H9 (cell line): ENCODE results near the gene TGM5. TPM values are rescaled to one million over a fixed set of nuclear protein-coding genes. Genes with fewer than 3 reads are reported as not detected.

ENCODE experiments used
- DNase-seq: peaks from one replicate; pipeline ENCODE4 v3.0.0-alpha.2; 2017
- H2AFZ ChIP-seq: one replicate; pipeline ENCODE4 v1.6.1; 2013; ENCODE audit warnings: mild to moderate bottlenecking, low read length, control low read depth, moderate library complexity
- H2AK5ac ChIP-seq: 2 replicates; pipeline ENCODE4 v1.6.1; 2013; ENCODE audit warnings: low read length, control low read depth, mixed read lengths; ENCODE audit not compliant: insufficient read length
- H2BK120ac ChIP-seq: one replicate; pipeline ENCODE4 v1.6.1; 2013; ENCODE audit warnings: low read depth, mild to moderate bottlenecking, low read length, control low read depth, inconsistent platforms; ENCODE audit not compliant: poor library complexity, severe bottlenecking
- H2BK12ac ChIP-seq: 2 replicates; pipeline ENCODE4 v1.6.1; 2013; ENCODE audit warnings: low read length, control low read depth, mixed read lengths, low read depth; ENCODE audit not compliant: insufficient read length
- H2BK15ac ChIP-seq: 2 replicates; pipeline ENCODE4 v1.6.1; 2013; ENCODE audit warnings: low read depth, low read length, control low read depth
- H2BK20ac ChIP-seq: one replicate; pipeline ENCODE4 v1.6.1; 2013; ENCODE audit warnings: low read depth, mild to moderate bottlenecking, low read length, control low read depth, inconsistent platforms; ENCODE audit not compliant: poor library complexity, severe bottlenecking
- H2BK5ac ChIP-seq: 2 replicates; pipeline ENCODE4 v1.6.1; 2013; ENCODE audit warnings: low read length, control low read depth, mixed read lengths; ENCODE audit not compliant: insufficient read length
- H3K14ac ChIP-seq: 2 replicates; pipeline ENCODE4 v1.6.1; 2013; ENCODE audit warnings: low read length, control low read depth; ENCODE audit not compliant: insufficient read depth
- H3K18ac ChIP-seq: 2 replicates; pipeline ENCODE4 v1.6.1; 2013; ENCODE audit warnings: low read depth, mild to moderate bottlenecking, mixed read lengths, low read length, control low read depth; ENCODE audit not compliant: insufficient read length
- H3K23ac ChIP-seq: 2 replicates; pipeline ENCODE4 v1.6.1; 2013; ENCODE audit warnings: low read length, control low read depth, mixed read lengths, low read depth; ENCODE audit not compliant: insufficient read length
- H3K23me2 ChIP-seq: 2 replicates; pipeline ENCODE4 v1.6.1; 2013; ENCODE audit warnings: low read depth, mild to moderate bottlenecking, mixed read lengths, low read length, control low read depth; ENCODE audit not compliant: insufficient read length, poor library complexity, severe bottlenecking
- H3K27ac ChIP-seq: 2 replicates; pipeline ENCODE4 v1.5.1; 2013; ENCODE audit warnings: low read length, control low read depth, mixed read lengths, low read depth; ENCODE audit not compliant: insufficient read length
- H3K27me3 ChIP-seq: 2 replicates; pipeline ENCODE4 v1.6.1; 2013; ENCODE audit warnings: low read length, control low read depth, inconsistent platforms; ENCODE audit not compliant: insufficient read depth
- H3K4ac ChIP-seq: 2 replicates; pipeline ENCODE4 v1.6.1; 2013; ENCODE audit warnings: low read depth, mild to moderate bottlenecking, control low read depth, inconsistent platforms, low read length, moderate library complexity
- H3K4me1 ChIP-seq: 2 replicates; pipeline ENCODE4 v1.6.1; 2013; ENCODE audit warnings: low read length, control low read depth, inconsistent platforms; ENCODE audit not compliant: insufficient read depth
- H3K4me2 ChIP-seq: 2 replicates; pipeline ENCODE4 v1.6.1; 2013; ENCODE audit warnings: low read length, control low read depth, mixed read lengths; ENCODE audit not compliant: insufficient read length, insufficient read depth
- H3K56ac ChIP-seq: 2 replicates; pipeline ENCODE4 v1.6.1; 2013; ENCODE audit warnings: low read depth, mild to moderate bottlenecking, mixed read lengths, low read length, control low read depth; ENCODE audit not compliant: insufficient read length
- H3K79me1 ChIP-seq: 2 replicates; pipeline ENCODE4 v1.6.1; 2013; ENCODE audit warnings: low read depth, mild to moderate bottlenecking, moderate library complexity, low read length, control low read depth, inconsistent platforms; ENCODE audit not compliant: insufficient read depth, poor library complexity, severe bottlenecking
- H3K79me2 ChIP-seq: 2 replicates; pipeline ENCODE4 v1.6.1; 2013; ENCODE audit warnings: low read length, control low read depth, inconsistent platforms; ENCODE audit not compliant: insufficient read depth
- H3K9ac ChIP-seq: 2 replicates; pipeline ENCODE4 v1.6.1; 2013; ENCODE audit warnings: low read length, control low read depth, mixed read lengths; ENCODE audit not compliant: insufficient read length; ENCODE audit errors: extremely low read depth
- H3K9me3 ChIP-seq: one replicate; pipeline ENCODE4 v1.6.1; 2013; ENCODE audit warnings: low read depth, low read length, inconsistent platforms; ENCODE audit not compliant: control insufficient read depth
- H3T11ph ChIP-seq: one replicate; pipeline ENCODE4 v1.6.1; 2013; ENCODE audit warnings: mild to moderate bottlenecking, low read length, control low read depth, inconsistent platforms
- H4K20me1 ChIP-seq: one replicate; pipeline ENCODE4 v1.6.1; 2013; ENCODE audit not compliant: control insufficient read depth, insufficient read length, insufficient read depth
- H4K5ac ChIP-seq: 2 replicates; pipeline ENCODE4 v1.6.1; 2013; ENCODE audit warnings: low read depth, mild to moderate bottlenecking, mixed read lengths, low read length, control low read depth; ENCODE audit not compliant: insufficient read length
- H4K8ac ChIP-seq: replicated peaks from 2 replicates; pipeline ENCODE4 v1.6.1; 2013; ENCODE audit warnings: low read length, control low read depth, mixed read lengths, low read depth; ENCODE audit not compliant: insufficient read length
- H4K91ac ChIP-seq: 2 replicates; pipeline ENCODE4 v1.6.1; 2013; ENCODE audit warnings: low read depth, mild to moderate bottlenecking, moderate library complexity, mixed read lengths, low read length, control low read depth; ENCODE audit not compliant: insufficient read length
- H3K27ac Mint-ChIP-seq, 3 experiments: 2 replicates in 2 of 3; 3 replicates in 1 of 3; pipeline ENCODE4 v1.8.0; 2020 to 2021; ENCODE audit warnings: mixed read lengths in 3 of 3, mild to moderate bottlenecking in 1 of 3, moderate library complexity in 1 of 3
- H3K27me3 Mint-ChIP-seq: 2 replicates; pipeline ENCODE4 v1.8.0; 2021; ENCODE audit warnings: low read depth, mild to moderate bottlenecking, moderate library complexity, mixed read lengths
- H3K36me3 Mint-ChIP-seq, 3 experiments: 2 replicates in 2 of 3; 3 replicates in 1 of 3; pipeline ENCODE4 v1.8.0; 2020 to 2021; ENCODE audit warnings: low read depth in 3 of 3, mixed read lengths in 3 of 3; ENCODE audit not compliant: insufficient read depth in 1 of 3
- H3K4me1 Mint-ChIP-seq, 2 experiments: 2 replicates each; pipeline ENCODE4 v1.8.0; 2020; ENCODE audit warnings: mixed read lengths in 2 of 2
- H3K4me3 Mint-ChIP-seq, 2 experiments: 2 replicates in 1 of 2; 3 replicates in 1 of 2; pipeline ENCODE4 v1.8.0; 2020 to 2021; ENCODE audit warnings: mild to moderate bottlenecking in 2 of 2, mixed read lengths in 2 of 2, moderate library complexity in 1 of 2
- H3K9me3 Mint-ChIP-seq, 2 experiments: 2 replicates in 1 of 2; 3 replicates in 1 of 2; pipeline ENCODE4 v1.8.0; 2020; ENCODE audit warnings: mild to moderate bottlenecking in 2 of 2, mixed read lengths in 2 of 2, moderate library complexity in 1 of 2
- WGBS: extraction: QIAGEN DNeasy Blood & Tissue Kit; methylation state at CpG from one replicate; pipeline ENCODE4 v1.1.7; 2013; ENCODE audit warnings: missing lambda C conversion rate, low lambda C conversion rate, mixed read lengths; ENCODE audit not compliant: insufficient read length; ENCODE audit errors: extremely low coverage; 5-methylcytosine and 5-hydroxymethylcytosine counted together
- total RNA-seq: library from RNA; stranded (reverse); gene quantifications from 2 replicates; pipeline ENCODE4 v1.2.1, GENCODE V29; 2021
- TF ChIP-seq, protein P1 (sequence below): fragments of 200-600 bp; sonication (generic); conservative IDR thresholded peaks from 3 replicates; pipeline ENCODE4 v1.8.0; 2021; ENCODE audit warnings: antibody characterized with exemption, mild to moderate bottlenecking

TGM5 gene
- total RNA-seq, 1 experiment from 2014 or later, result not detected

DNA sequence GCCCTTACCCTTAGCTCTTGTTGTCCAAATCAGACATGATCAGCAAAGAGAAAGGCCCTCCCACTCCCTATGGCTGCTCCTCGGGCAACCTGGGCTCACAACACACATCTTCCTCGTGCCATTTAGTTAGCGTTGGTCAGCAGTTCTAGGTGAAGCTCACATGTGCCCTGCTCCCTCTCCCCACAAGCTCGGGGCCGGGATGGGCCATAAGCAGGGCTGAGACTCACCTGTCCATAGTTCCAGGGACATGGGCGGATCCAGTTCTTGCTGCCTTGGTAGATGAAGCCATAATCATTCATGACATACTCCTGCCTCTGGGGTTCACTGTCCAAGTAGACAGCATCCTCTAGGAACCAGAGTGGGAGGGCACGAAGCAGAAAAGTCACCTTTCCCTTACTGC is 10.4 kb downstream of the TGM5 start:
- Histone ChIP-seq H3T11ph (no peak overlapping the region), H3K79me1 (no peaks in the 10 kb centered on the region), H3K18ac (no peak overlapping the region), H3K9me3 (no peaks in the 10 kb centered on the region), H3K4me2 (no peak overlapping the region), H3K4ac (no peak overlapping the region), H4K5ac (no peak overlapping the region), H3K23me2 (no peaks in the 10 kb centered on the region), H4K20me1 (no peaks in the 10 kb centered on the region), H2BK20ac (no peak overlapping the region), H3K79me2 (no peaks in the 10 kb centered on the region), H2BK12ac (no peak overlapping the region), H3K9ac (no peak overlapping the region), H3K23ac (no peak overlapping the region), H4K91ac (no peak overlapping the region), H3K27ac (no peak overlapping the region), H4K8ac (no peak overlapping the region), H3K14ac (no peak overlapping the region), H3K4me1 (no peaks in the 10 kb centered on the region), H2BK15ac (no peak overlapping the region), H2BK120ac (no peak overlapping the region), H2AK5ac (no peak overlapping the region), H2AFZ (no peak overlapping the region), H3K56ac (no peak overlapping the region), H2BK5ac (no peak overlapping the region), H3K27me3 (no peaks in the 10 kb centered on the region)
- Mint-ChIP-seq H3K9me3 (no peaks in the 10 kb centered on the region), H3K4me1 (no peaks in the 10 kb centered on the region), H3K27ac (no peak overlapping the region; a peak in 1 of 7 replicates), H3K27me3 (peaks cover 3% of the 10 kb centered on the region), H3K36me3 (no peaks in the 10 kb centered on the region), H3K4me3 (no peak overlapping the region)
- WGBS, result no CpG with 5 or more reads among the region's 7 CpGs
- TF ChIP-seq, protein P1, sequence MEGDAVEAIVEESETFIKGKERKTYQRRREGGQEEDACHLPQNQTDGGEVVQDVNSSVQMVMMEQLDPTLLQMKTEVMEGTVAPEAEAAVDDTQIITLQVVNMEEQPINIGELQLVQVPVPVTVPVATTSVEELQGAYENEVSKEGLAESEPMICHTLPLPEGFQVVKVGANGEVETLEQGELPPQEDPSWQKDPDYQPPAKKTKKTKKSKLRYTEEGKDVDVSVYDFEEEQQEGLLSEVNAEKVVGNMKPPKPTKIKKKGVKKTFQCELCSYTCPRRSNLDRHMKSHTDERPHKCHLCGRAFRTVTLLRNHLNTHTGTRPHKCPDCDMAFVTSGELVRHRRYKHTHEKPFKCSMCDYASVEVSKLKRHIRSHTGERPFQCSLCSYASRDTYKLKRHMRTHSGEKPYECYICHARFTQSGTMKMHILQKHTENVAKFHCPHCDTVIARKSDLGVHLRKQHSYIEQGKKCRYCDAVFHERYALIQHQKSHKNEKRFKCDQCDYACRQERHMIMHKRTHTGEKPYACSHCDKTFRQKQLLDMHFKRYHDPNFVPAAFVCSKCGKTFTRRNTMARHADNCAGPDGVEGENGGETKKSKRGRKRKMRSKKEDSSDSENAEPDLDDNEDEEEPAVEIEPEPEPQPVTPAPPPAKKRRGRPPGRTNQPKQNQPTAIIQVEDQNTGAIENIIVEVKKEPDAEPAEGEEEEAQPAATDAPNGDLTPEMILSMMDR, result no peak
- DNase-seq, result no peak
